ENCODE data around the gene PDLIM3. TPM values are rescaled to one million over a fixed set of nuclear protein-coding genes. Genes with fewer than 3 reads are reported as not detected.
"Not testable (repeated sequence)": the region's sequence is repeated elsewhere in the genome, so short reads cannot be mapped to it uniquely, and the experiment has no call there.

Gene PDLIM3
- total RNA-seq, 1 donor = 15.1 TPM

DNA sequence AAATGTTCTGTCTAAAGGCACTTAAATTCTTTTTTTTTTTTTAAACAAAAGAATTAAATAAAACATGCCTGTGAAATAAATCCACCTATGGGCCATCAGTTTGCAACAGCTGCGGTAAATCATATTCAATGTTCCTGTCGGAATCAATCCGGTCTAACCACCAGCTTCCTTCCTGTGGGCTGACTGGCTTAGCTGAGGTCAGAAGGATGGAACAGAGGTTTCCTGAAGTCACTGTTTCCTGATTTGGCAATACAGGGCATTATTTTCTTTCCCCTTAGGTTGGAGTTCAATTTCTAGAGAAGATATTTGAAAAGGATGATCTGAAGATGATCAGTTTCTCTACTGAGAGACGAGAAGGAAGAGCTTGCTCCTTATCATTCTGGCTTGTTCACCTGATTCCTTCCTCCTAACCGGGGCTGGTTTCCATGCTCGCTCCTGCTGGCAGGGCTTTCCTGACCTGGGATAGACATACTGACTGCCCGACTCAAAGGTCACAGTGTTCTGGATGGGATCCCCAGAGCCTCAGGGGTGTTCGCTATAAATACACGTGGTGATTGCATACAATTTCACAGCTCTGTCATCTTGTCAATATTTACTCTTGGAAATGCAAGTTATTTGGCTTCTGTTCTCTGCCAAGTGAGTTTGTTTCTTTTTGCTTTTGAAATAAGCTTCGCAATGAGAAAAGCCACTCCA is 21.7 kb downstream of the PDLIM3 start:
- no peak overlapping the region for H3K4me3 ChIP-seq (ENCODE audit: low read depth, low read length)
- DNase-seq (ENCODE audit: low read depth) = peak; percentile 87
- TF ChIP-seq, protein P1, sequence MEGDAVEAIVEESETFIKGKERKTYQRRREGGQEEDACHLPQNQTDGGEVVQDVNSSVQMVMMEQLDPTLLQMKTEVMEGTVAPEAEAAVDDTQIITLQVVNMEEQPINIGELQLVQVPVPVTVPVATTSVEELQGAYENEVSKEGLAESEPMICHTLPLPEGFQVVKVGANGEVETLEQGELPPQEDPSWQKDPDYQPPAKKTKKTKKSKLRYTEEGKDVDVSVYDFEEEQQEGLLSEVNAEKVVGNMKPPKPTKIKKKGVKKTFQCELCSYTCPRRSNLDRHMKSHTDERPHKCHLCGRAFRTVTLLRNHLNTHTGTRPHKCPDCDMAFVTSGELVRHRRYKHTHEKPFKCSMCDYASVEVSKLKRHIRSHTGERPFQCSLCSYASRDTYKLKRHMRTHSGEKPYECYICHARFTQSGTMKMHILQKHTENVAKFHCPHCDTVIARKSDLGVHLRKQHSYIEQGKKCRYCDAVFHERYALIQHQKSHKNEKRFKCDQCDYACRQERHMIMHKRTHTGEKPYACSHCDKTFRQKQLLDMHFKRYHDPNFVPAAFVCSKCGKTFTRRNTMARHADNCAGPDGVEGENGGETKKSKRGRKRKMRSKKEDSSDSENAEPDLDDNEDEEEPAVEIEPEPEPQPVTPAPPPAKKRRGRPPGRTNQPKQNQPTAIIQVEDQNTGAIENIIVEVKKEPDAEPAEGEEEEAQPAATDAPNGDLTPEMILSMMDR (IDR thresholded peaks at IDR 0.05; ENCODE audit: insufficient read depth, low read depth, low read length) = no peak

- DNase-seq (ENCODE audit: low read depth) = peak; percentile 49
- H3K4me3 ChIP-seq (ENCODE audit: low read depth, low read length) = no peak overlapping the region
- TF ChIP-seq, protein P1 (IDR thresholded peaks at IDR 0.05; ENCODE audit: insufficient read depth, low read depth, low read length) = no peak
These were observed 22.8 kb downstream of the PDLIM3 start for GRCh38 chr4:185512516-185512915.

GRCh38 chr4:185511243-185511642 is 24.1 kb downstream of the PDLIM3 start:
- not testable (repeated sequence) for DNase-seq (ENCODE audit: low read depth); H3K4me3 ChIP-seq (ENCODE audit: low read depth, low read length)

GRCh38 chr4:185510806-185511205 is 24.5 kb downstream of the PDLIM3 start:
- no peak for DNase-seq (ENCODE audit: low read depth)
- TF ChIP-seq, protein P1 (IDR thresholded peaks at IDR 0.05; ENCODE audit: insufficient read depth, low read depth, low read length) = no peak
- H3K4me3 ChIP-seq (ENCODE audit: low read depth, low read length) = no peak overlapping the region

GRCh38 chr4:185508181-185508580 is 27.1 kb downstream of the PDLIM3 start:
- TF ChIP-seq, protein P1 (IDR thresholded peaks at IDR 0.05; ENCODE audit: insufficient read depth, low read depth, low read length) = no peak
- H3K4me3 ChIP-seq (ENCODE audit: low read depth, low read length) = no peak overlapping the region
- no peak for DNase-seq (ENCODE audit: low read depth)

GRCh38 chr4:185506422-185506821 is 28.9 kb downstream of the PDLIM3 start:
- TF ChIP-seq, protein P1 (IDR thresholded peaks at IDR 0.05; ENCODE audit: insufficient read depth, low read depth, low read length) = no peak
- no peak overlapping the region for H3K4me3 ChIP-seq (ENCODE audit: low read depth, low read length)
- DNase-seq (ENCODE audit: low read depth) = no peak

- DNase-seq (ENCODE audit: low read depth) = peak; percentile 88
- TF ChIP-seq, protein P1 (IDR thresholded peaks at IDR 0.05; ENCODE audit: insufficient read depth, low read depth, low read length) = no peak
- peak overlapping the region; percentile 58 for H3K4me3 ChIP-seq (ENCODE audit: low read depth, low read length)
These were observed 30.9 kb downstream of the PDLIM3 start for GRCh38 chr4:185504098-185505047.

Measured in fibroblast of villous mesenchyme (primary cell).